ENCODE data around the gene ZCCHC14.

DNA sequence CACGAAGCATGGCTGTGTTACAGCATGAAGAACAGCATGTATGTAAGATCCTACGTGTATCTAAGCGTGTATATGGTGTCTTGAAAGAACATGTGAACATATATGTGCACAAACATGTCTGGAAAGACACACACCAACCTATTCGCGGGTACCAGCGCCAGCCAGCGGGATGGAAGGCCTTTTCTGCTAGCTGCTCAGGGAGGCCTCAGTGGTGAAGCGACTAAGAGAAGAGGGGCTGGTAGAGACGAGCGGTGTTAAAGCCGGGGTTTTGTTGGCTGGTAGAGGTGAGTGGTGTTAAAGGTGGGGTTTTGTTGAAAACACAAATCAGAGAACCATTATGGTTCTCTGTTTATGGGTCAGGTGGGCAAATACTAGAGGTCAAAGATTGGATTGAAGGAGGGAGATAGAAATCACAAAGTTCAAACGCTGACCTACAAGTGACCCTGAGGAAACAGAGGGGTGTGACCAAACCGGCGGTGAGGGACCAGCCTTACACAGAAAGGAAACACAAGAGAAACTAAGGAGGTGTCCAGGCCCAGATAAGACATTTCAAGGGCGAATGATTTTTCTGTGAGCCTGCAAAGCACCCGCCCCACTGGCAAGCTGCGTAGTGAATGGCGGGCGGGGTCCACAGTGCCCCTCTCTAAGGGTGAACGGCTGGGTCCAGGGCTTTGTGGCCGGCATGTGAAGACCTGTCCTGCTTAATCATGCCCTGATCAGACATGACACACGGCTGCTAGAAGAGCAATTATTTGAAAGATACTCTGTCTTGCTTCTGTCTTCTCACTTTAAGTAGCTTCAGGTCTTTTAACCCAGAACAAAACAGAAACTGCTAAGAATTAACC, 8.1 kb downstream of the ZCCHC14 start:
- TF ChIP-seq POLR2AphosphoS5 (IDR thresholded peaks at IDR 0.05; ENCODE audit: low read depth, low read length) (no peak), POLR2A (IDR thresholded peaks at IDR 0.05; ENCODE audit: low read depth, low read length) (no peak), TAF1 (IDR thresholded peaks at IDR 0.05; ENCODE audit: low read depth, low read length) (no peak), PAX5 (IDR thresholded peaks at IDR 0.05; ENCODE audit: insufficient read depth, low read length, severe bottlenecking) (no peak), SPI1 (IDR thresholded peaks at IDR 0.05; ENCODE audit: low read depth, low read length) (no peak), POU2F2 (IDR thresholded peaks at IDR 0.05; ENCODE audit: low read depth, low read length) (no peak)
